Cortex of kidney (tissue), 1 donor: Measurements from ENCODE around the gene ATRN.

Source experiments
- DNase-seq: peaks from one replicate; lab custom pipeline; 2025; lab: John Stamatoyannopoulos, UW

Gene ATRN

DNA sequence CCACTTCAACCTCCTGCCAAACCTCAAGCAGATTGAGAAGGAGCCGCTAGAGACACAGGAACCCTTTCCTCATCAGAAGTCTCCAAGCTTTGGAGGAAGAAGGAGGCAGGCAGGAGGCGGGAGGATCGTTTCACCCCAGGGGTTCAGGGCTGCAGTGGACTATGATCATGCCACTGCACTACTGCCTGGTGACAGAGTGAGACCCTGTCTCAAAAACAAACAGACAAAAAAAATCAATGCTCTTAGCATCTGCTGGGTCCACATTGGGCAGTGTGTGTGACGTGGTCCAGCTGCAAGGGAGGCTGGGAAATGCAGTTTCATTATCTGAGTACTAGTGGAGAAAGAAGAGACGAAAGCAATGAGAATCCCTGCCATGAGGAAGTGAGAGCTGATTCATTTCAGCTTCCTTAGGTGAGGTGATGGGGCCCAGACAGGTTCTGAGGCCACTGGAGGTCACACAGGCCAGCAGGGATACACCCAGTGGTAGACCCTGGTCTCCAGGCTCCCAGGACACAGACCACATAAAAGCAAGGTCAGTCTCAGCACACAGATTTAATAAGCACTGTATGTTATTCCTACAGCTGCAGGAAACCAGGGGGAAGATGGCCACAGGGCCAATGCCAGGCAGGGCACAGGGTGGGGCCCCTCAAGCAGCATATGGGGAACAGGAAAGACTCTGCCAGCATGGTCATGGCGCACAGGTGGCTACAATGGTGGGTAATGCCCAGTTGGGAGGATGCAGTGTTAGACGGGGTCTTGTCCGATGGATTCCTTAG is 188.1 kb downstream of the ATRN start:
- no peak for DNase-seq

DNA sequence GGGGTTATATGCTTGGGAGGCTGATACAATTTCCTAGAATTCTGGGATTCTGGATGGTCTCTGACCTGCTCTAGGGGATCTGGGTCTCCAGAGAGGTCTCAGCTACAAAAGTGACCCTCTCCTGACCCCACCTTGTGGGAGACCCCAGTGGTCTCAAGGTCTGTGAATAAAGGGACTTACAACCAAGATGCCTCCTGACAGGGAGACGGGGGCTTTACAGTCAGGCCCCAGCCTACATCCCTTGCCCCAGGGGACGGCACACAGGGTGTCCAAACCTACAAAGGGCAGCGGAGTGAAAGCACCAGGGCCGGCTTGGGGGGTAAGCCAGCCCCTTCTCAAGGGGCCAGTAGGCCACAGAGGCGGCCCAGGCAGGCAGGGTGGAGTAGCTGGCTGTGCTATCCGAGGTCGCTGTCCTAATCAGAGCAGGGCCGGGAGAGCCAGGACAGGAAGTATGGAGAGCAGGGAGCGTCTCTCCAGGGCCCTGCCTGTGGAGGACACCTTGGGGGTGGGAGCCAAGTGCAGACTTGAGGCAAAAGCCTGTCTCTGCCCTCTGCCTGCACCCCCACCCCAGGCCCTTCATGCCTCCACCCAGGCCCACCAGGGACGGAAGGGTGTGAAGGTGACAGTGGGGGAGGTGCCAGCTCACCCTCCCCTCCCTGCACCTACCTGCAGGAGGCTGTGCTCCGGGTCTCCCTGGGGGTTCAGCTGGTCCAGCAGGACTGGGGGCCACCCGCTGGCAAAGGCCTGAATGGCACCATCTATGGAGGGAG is 188.9 kb downstream of the ATRN start:
- DNase-seq, result no peak

- DNase-seq, result no peak
Measured at GRCh38 chr20:3660262-3661059, 189.6 kb downstream of the ATRN start.

- DNase-seq, result no peak
Measured at GRCh38 chr20:3661060-3661813, 190.4 kb downstream of the ATRN start.

DNA sequence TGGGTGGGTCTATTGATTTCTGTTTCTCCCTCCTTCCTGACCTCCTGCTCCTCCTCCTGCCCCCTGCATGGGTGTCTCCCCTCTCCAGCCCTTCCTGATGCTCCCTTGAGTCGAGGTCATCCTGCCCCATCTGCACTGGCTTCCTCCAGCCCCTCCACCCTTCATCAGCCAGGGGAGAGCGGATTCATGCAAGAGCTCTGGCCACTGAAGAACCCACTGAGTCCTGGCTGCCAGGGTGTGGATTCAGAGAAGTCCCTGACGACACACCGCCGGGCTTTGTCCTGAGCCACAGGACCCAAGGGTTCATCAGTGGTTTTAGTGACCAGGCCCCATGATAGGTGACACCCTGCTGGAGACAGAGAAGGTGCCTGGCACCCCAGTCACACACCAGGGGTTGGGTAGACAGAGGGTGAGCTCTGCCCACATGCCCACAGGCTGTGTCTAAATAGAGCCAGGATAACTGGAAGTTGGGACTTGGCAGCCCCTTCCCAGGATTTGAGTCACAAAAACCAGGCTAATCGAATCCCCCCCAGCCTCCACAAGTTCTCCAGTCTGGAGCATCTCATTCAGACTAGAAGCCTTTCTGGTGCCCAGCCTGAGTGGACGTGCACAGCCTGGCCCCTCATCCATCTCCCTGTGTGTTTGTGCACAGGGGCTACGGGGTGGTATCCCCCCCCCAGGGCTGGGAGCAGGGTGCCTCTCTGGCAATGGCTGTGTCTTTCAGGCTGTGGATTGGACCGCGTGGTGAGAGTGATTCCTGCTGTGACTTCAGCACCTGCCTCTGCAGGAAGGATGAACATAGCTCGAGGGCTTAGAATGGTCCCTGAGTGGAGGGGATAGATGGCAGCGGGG is 191.2 kb downstream of the ATRN start:
- no peak for DNase-seq

DNA sequence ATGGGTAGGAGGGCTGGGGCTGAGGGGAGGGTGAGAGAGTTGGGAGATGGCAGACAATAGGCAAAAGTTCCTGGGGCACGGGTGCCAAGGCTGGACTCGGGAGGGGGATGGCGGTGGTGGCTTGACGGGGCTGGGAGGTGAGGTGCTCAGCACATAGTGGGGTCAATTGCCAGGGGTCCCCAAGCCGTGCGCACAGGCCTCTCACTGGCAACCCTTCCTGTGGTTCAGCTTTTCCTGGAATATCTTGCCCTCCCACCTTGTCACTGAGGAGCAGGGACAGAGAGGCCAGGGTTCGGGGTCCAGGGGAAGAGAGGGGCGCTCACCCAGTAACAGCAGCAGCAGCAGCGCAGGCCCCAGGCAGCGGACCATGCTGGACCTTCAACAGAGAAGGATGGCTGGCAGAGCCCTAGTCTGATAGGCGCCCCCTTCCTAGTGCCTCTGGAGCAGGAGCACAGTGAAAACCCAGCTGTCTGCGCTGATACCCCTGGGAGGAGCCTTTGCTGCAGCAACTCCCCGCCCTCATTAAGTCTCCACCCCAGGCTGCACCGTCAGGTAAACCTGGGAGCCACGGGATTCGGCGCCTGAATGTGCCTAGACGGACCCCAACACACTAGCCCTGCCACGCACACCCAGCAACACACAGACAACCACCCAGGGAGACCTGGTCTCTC is 192.3 kb downstream of the ATRN start, which contains the start of gene GFRA4:
TSS of gene GFRA4 (minus strand) at position 369 of the 671 bp plus-strand sequence. CDS start at position 369, 0 bp downstream.
- no peak for DNase-seq

DNA sequence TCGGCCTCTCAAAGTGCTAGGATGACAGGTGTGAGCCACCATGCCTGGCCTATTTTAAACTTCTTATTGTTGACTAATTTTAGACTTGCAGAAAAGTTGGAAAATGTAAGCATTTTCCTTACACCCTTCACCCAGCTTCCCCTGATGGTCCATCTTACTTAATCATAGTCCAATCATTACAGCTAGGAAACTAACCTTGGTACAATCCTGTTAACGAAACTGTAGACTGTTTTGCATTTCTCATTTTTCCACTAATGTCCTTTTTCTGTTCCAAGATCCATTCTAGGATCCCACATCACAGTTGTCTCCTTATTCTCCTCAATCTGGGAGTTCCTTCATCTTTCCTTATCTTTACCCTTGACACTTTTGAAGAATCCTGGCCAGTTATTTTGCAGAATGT is 193.0 kb downstream of the ATRN start:
- no peak for DNase-seq

- no peak for DNase-seq
Measured at GRCh38 chr20:3667434-3668037, 196.7 kb downstream of the ATRN start.

DNA sequence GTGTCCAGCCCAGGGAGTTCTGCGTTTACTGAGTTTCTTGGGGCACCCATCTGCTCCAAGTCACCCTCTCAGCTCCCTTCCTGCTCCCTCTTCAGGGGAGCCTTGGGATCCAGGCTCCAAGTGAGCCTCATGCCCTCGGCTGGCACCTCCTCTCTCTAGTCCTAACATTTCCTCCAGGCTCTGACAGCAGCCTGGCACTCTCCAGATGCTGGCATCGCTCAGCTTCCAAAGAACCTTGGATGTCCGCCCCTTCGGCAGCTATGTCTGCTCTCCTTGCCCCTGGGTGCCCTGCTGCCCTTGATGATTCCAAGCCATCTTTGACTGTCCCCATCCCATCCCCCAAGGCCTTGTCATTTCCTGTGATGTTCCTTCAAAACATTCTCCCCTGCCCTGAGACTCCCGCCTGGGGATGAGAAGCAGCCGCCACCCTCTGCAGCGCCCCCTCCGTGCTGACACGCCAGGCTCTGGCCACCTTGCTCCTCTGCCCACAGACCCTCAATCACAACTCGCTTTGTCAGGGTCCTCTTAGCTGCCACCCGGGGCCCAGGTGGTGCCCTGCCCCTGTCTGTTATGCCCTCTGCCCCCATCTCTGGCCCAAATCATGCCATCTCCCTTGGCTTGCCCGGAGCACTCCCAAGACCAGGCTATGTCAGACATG is 199.0 kb downstream of the ATRN start:
- no peak for DNase-seq

DNA sequence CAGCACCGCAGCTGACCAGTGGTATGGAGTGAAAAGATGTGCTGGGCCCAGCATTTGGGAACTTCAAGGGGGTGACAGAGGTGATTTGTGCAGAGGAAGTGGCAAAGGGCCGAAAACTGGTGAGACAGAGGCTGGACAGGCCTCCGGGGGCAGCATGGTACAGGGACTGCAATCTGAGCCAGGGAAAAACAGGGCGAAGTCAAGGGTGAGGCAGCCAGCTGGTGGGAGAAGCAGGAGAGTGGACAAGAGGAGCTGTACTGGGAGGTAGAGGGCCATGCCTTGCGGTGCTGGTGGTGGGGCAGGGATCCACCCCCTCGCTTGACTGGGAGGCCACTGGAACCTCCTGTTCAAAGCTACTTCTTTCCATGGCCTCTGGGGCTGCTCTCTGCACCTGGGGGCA is 199.7 kb downstream of the ATRN start:
- DNase-seq, result no peak

DNA sequence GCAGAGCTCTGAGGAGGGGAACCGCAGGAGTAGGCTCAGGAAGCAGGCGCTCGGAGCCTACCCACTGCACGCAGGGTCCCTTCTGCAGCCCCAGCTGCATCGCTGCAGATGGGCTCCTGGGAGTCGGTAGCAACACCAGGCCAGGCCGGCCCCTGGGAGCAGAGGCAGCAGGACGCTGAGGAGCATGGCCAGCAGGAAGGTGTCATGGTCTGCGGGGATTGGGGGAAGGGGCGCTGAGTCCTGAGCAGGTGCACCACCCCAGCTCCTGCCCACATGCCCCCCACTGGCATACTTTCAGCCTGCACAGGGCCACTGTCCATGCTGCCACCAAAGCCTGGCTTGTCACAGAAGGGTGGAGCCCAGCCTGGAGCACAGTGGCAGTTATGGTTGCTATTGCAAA is 200.1 kb downstream of the ATRN start:
- no peak for DNase-seq

- DNase-seq, result no peak
Measured at GRCh38 chr20:3671986-3672546, 201.2 kb downstream of the ATRN start.

GRCh38 chr20:3672547-3673171 is 201.8 kb downstream of the ATRN start:
- no peak for DNase-seq

GRCh38 chr20:3673221-3674070 is 202.6 kb downstream of the ATRN start:
- DNase-seq, result no peak

DNA sequence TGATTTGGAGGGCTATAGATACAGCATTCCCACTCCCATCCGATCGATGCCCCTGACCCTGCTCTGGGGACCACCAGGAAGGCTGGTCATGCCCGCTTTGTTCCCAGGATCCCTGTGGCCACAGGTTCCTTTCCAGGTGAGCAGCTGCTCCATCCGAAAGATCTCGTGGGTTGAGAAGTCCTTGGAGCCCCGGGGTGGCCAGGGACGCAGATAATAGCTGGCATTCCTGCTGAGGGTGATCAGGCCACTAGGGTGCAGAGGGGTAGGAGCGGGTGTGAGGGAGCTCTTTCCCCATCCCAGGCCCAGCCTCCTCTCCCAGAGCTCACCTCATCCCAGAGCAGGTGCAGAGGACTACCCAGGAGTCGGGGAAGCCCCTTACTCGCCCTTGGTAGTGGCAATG is 203.6 kb downstream of the ATRN start:
- DNase-seq, result no peak

- DNase-seq, result no peak
Measured at GRCh38 chr20:3674995-3675900, 204.4 kb downstream of the ATRN start.
